ENCODE data around the gene PIP4K2B. TPM values are rescaled to one million over a fixed set of nuclear protein-coding genes. Genes with fewer than 3 reads are reported as not detected.

PIP4K2B gene
- total and polyA plus RNA-seq, 9 of the 15 experiments (the other 6 are each of a cell fraction or from before 2014, with no cell fraction given): 3.7 to 29.9 (median 23.0) TPM

DNA sequence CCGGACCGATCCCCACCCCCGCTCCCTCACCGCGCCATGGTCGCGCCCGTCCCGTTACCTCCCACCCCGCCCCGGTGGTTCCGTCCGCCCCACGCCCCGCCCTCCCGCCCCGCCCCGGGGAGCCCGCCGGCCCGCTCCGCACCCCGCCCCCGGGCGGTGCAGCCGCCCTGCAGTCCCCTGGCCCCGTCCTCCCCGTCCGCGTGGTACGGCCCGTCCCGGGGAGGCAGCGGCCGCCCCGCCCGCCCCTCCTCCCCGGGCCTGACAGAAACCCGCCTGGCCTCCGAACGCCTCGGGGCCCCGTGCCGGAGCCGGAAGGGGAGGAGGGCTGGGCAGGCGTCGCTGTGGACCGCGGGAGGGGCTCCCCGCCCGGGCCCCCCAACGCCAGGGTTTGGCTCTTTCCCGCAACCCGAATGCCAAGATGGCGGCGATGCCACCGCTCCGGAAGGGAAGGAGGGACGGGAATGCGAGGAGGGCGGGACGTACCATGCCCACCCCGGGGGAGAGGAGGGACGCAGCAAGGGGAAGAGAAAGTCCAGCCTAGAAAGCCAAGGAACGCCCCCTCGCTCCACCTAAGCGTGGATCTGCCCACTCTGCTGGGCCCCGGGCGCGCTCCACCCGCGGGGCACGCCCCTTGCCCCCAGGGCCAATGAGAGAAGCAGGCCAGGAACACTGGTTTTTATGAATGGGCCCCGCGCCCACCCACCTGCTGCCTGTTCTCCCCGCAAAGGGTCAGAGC lies at the start of gene PIP4K2B (continued):
- peak; percentile 52 to 98; a peak in 3 of 4 replicates for TF ChIP-seq NONO (IDR thresholded peaks at IDR 0.05; ENCODE audit: low read depth in 2 of 2, low read length in 1 of 2)
- TF ChIP-seq MCM7 (IDR thresholded peaks at IDR 0.05): no peak
- TF ChIP-seq FUS (optimal IDR thresholded peaks at IDR 0.05; ENCODE audit: low read depth, low read length): no peak
- TF ChIP-seq SMARCA4 (IDR thresholded peaks at IDR 0.05): no peak
- no peak for TF ChIP-seq FOXA3 (CRISPR knock-in tag; conservative IDR thresholded peaks at IDR 0.05 in 1 of 2, IDR thresholded peaks at IDR 0.05 in 1 of 2)
- TF ChIP-seq CTBP1 (IDR thresholded peaks at IDR 0.05; ENCODE audit: borderline replicate concordance): peak; percentile 73
- TF ChIP-seq BCLAF1 (IDR thresholded peaks at IDR 0.05; ENCODE audit: borderline replicate concordance in 1 of 2, control insufficient read depth in 1 of 2, low read depth in 2 of 2, low read length in 1 of 2): peak in 1 of 2 experiments; percentile 90; a peak in 2 of 4 replicates
- TF ChIP-seq, protein P1, sequence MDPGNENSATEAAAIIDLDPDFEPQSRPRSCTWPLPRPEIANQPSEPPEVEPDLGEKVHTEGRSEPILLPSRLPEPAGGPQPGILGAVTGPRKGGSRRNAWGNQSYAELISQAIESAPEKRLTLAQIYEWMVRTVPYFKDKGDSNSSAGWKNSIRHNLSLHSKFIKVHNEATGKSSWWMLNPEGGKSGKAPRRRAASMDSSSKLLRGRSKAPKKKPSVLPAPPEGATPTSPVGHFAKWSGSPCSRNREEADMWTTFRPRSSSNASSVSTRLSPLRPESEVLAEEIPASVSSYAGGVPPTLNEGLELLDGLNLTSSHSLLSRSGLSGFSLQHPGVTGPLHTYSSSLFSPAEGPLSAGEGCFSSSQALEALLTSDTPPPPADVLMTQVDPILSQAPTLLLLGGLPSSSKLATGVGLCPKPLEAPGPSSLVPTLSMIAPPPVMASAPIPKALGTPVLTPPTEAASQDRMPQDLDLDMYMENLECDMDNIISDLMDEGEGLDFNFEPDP (CRISPR knock-in tag; IDR thresholded peaks at IDR 0.05): no peak
- TF ChIP-seq BRF1 (IDR thresholded peaks at IDR 0.05; ENCODE audit: borderline replicate concordance, extremely low read depth, insufficient read length): no peak
- TF ChIP-seq CGGBP1 (CRISPR knock-in tag; IDR thresholded peaks at IDR 0.05): no peak; the same call in 1 of the 2 replicates
- TF ChIP-seq FIP1L1 (IDR thresholded peaks at IDR 0.05; ENCODE audit: low read depth, low read length, poor library complexity, severe bottlenecking): peak; percentile 62
- TF ChIP-seq KLF6 (CRISPR knock-in tag; IDR thresholded peaks at IDR 0.05; ENCODE audit: borderline replicate concordance): no peak
- TF ChIP-seq ZNF311 (CRISPR knock-in tag; IDR thresholded peaks at IDR 0.05): no peak
- no peak for TF ChIP-seq ZNF561 (CRISPR knock-in tag; conservative IDR thresholded peaks at IDR 0.05)
- TF ChIP-seq, protein P2, sequence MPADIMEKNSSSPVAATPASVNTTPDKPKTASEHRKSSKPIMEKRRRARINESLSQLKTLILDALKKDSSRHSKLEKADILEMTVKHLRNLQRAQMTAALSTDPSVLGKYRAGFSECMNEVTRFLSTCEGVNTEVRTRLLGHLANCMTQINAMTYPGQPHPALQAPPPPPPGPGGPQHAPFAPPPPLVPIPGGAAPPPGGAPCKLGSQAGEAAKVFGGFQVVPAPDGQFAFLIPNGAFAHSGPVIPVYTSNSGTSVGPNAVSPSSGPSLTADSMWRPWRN (IDR thresholded peaks at IDR 0.05; ENCODE audit: low read depth): no peak
- TF ChIP-seq SMARCB1 (IDR thresholded peaks at IDR 0.05; ENCODE audit: insufficient read length, low read depth): no peak
- no peak for TF ChIP-seq ZNF699 (CRISPR knock-in tag; IDR thresholded peaks at IDR 0.05; ENCODE audit: insufficient replicate concordance)
- TF ChIP-seq MAFK (IDR thresholded peaks at IDR 0.05; ENCODE audit: low read length): no peak
- no peak; a peak in 1 of 3 replicates for TF ChIP-seq CBX3 (IDR thresholded peaks at IDR 0.05; ENCODE audit: borderline replicate concordance in 1 of 2, low read length in 2 of 2)
- TF ChIP-seq SAFB2 (IDR thresholded peaks at IDR 0.05; ENCODE audit: borderline replicate concordance, low read depth, low read length, severe bottlenecking): no peak
- TF ChIP-seq MTF1 (CRISPR knock-in tag; IDR thresholded peaks at IDR 0.05; ENCODE audit: borderline replicate concordance): no peak
- no peak for TF ChIP-seq FOXP1 (CRISPR knock-in tag; IDR thresholded peaks at IDR 0.05)
- TF ChIP-seq KHSRP (IDR thresholded peaks at IDR 0.05): no peak
